B cell (primary cell): ENCODE measurements around the gene USP37.

Experiments
- CTCF ChIP-seq: fragments of 200-600 bp; IDR thresholded peaks from one replicate; pipeline ENCODE4 v1.8.0; 2022; ENCODE audit warnings: antibody characterized with exemption, mild to moderate bottlenecking
- EZH2 ChIP-seq: IDR thresholded peaks from 2 replicates; pipeline ENCODE4 v1.6.1; 2012; ENCODE audit warnings: borderline replicate concordance, low read depth, mild to moderate bottlenecking, moderate library complexity, low read length; ENCODE audit not compliant: insufficient read depth, poor library complexity, severe bottlenecking

GRCh38 chr2:218425531-218425930 lies 142.6 kb downstream of the USP37 start:
- no peak for TF ChIP-seq CTCF
- no peak for TF ChIP-seq EZH2
